ENCODE measurements around the gene ANKS1B. TPM values are rescaled to one million over a fixed set of nuclear protein-coding genes. Genes with fewer than 3 reads are reported as not detected.

ANKS1B gene
- polyA plus RNA-seq, 3 donors, result not detected

GRCh38 chr12:99020871-99021270 lies 963.9 kb downstream of the ANKS1B start:
- H3K27ac ChIP-seq (ENCODE audit: low read depth in 1 of 2, low read length in 2 of 2), result no peak overlapping the region
- no peaks in the 10 kb centered on the region for H4K20me1 ChIP-seq (ENCODE audit: insufficient read depth, low read length)
- H3K4me2 ChIP-seq (replicated peaks; ENCODE audit: extremely low read depth, low read length, poor library complexity, severe bottlenecking), result no peak overlapping the region
- H3K4me1 ChIP-seq (ENCODE audit: control insufficient read depth in 1 of 2, insufficient read depth in 2 of 2, low read length in 2 of 2), result no peaks in the 10 kb centered on the region
- Mint-ChIP-seq H3K36me3 (no peaks in the 10 kb centered on the region), H3K4me3 (no peak overlapping the region), H3K27me3 (ENCODE audit: low read depth in 3 of 3) (peaks cover 2 to 6% (median 5%) of the 10 kb centered on the region in 3 donors), H3K27ac (no peak overlapping the region), H3K4me1 (no peaks in the 10 kb centered on the region), H3K9me3 (peaks cover 0 to 7% (median 2%) of the 10 kb centered on the region in 7 donors)
- no CpG with 5 or more reads among the region's 1 CpG for WGBS (ENCODE audit: insufficient coverage)
- H3K27me3 ChIP-seq (ENCODE audit: control insufficient read depth in 2 of 2, insufficient read depth in 2 of 2, low read length in 2 of 2), result no peaks in the 10 kb centered on the region
- no peaks in the 10 kb centered on the region for H3K9me3 ChIP-seq (replicated peaks in 1 of 2; ENCODE audit: control insufficient read depth in 1 of 2, insufficient read depth in 1 of 2, low read length in 2 of 2)
- H2AFZ ChIP-seq (ENCODE audit: insufficient read depth, low read depth, low read length, poor library complexity, severe bottlenecking), result no peak overlapping the region
- no peaks in the 10 kb centered on the region for H3K36me3 ChIP-seq (replicated peaks in 1 of 2; ENCODE audit: control insufficient read depth in 1 of 2, insufficient read depth in 2 of 2, low read length in 2 of 2)
- H3K4me3 ChIP-seq (replicated peaks in 1 of 3; ENCODE audit: low read depth in 2 of 3, low read length in 3 of 3), result no peak overlapping the region
- intact Hi-C loops (cut with micrococcal nuclease), result no loop called here
- TF ChIP-seq CTCF (IDR thresholded peaks at IDR 0.05), result no peak
- no peak for DNase-seq
- H3K79me2 ChIP-seq (ENCODE audit: insufficient read depth, low read length), result no peaks in the 10 kb centered on the region
- H3K9ac ChIP-seq (ENCODE audit: insufficient read depth, low read length, poor library complexity, severe bottlenecking), result no peak overlapping the region

- H3K9me3 ChIP-seq (replicated peaks in 1 of 2; ENCODE audit: control insufficient read depth in 1 of 2, insufficient read depth in 1 of 2, low read length in 2 of 2), result no peaks in the 10 kb centered on the region
- H3K36me3 ChIP-seq (replicated peaks in 1 of 2; ENCODE audit: control insufficient read depth in 1 of 2, insufficient read depth in 2 of 2, low read length in 2 of 2), result no peaks in the 10 kb centered on the region
- no peaks in the 10 kb centered on the region for H3K27me3 ChIP-seq (ENCODE audit: control insufficient read depth in 2 of 2, insufficient read depth in 2 of 2, low read length in 2 of 2)
- TF ChIP-seq CTCF (IDR thresholded peaks at IDR 0.05), result no peak
- H3K27ac Mint-ChIP-seq, result no peak overlapping the region
- peaks cover 0 to 7% (median 3%) of the 10 kb centered on the region in 7 donors for H3K9me3 Mint-ChIP-seq
- peaks cover 2 to 4% (median 3%) of the 10 kb centered on the region in 3 donors for H3K27me3 Mint-ChIP-seq (ENCODE audit: low read depth in 3 of 3)
- no peak overlapping the region for H3K4me2 ChIP-seq (replicated peaks; ENCODE audit: extremely low read depth, low read length, poor library complexity, severe bottlenecking)
- no peaks in the 10 kb centered on the region for H3K4me1 ChIP-seq (ENCODE audit: control insufficient read depth in 1 of 2, insufficient read depth in 2 of 2, low read length in 2 of 2)
- intact Hi-C loops (cut with micrococcal nuclease), result no loop called here
- no peak overlapping the region for H3K27ac ChIP-seq (ENCODE audit: low read depth in 1 of 2, low read length in 2 of 2)
- no peak for DNase-seq
- H3K4me1 Mint-ChIP-seq, result no peaks in the 10 kb centered on the region
- no peak overlapping the region for H3K4me3 ChIP-seq (replicated peaks in 1 of 3; ENCODE audit: low read depth in 2 of 3, low read length in 3 of 3)
- no peak overlapping the region for H3K9ac ChIP-seq (ENCODE audit: insufficient read depth, low read length, poor library complexity, severe bottlenecking)
- H3K79me2 ChIP-seq (ENCODE audit: insufficient read depth, low read length), result no peaks in the 10 kb centered on the region
- no peak overlapping the region for H2AFZ ChIP-seq (ENCODE audit: insufficient read depth, low read depth, low read length, poor library complexity, severe bottlenecking)
- H3K4me3 Mint-ChIP-seq, result no peak overlapping the region
- no peaks in the 10 kb centered on the region for H3K36me3 Mint-ChIP-seq
- H4K20me1 ChIP-seq (ENCODE audit: insufficient read depth, low read length), result no peaks in the 10 kb centered on the region
These were observed 964.9 kb downstream of the ANKS1B start for GRCh38 chr12:99019798-99020197.

Data from CD14-positive monocyte (primary cell).